Effector CD8-positive, alpha-beta T cell (primary cell): Measurements from ENCODE around the gene SCAMP2.

Source experiments
- DNase-seq: peaks from one replicate; lab custom pipeline; 2025; lab: John Stamatoyannopoulos, UW

The SCAMP2 gene

GRCh38 chr15:74795966-74796625 lies 77.1 kb downstream of the SCAMP2 start:
- DNase-seq = no peak

GRCh38 chr15:74794970-74795349 lies 78.2 kb downstream of the SCAMP2 start:
- DNase-seq = no peak

DNA sequence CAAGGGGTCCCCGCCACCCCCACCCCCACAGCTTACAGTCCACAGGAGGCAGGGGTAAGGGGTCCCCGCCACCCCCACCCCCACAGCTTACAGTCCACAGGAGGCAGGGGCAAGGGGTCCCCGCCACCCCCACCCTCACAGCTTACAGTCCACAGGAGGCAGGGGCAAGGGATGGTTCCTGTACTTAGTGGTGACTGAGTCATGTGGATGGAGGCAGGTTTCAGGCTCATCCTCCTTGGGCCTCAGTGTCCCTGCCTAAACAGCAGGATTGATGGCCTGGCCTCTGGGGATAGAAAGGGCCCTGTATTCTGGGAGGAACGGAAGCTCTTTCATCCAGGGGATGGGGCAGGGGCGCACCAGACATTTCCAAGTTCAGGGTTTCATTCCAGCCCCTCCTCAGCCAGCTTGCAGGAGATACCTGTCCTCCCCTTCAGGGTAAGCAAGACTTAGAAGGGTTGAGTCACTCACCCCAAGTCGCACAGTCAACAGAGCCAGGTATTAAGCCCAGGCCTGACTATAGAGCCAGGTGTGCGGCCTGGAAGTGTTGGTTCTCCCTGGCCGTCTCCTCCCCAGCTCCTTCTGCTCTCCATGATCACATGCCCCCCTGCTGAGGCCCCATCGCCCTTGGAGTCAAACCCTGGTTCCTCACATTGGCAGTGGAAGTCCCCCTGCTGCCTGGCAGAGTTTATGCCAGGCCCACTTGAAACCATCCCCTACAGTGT lies 78.8 kb downstream of the SCAMP2 start:
- no peak for DNase-seq
